IMR-90 (cell line): Measurements from ENCODE around the gene FBLN7. TPM values are rescaled to one million over a fixed set of nuclear protein-coding genes. Genes with fewer than 3 reads are reported as not detected.

Experiments
- ATAC-seq: fragments of 200-7000 bp; cut with Tn5 transposase; 2 replicates; pipeline ENCODE4 v1.9.1; 2020; ENCODE audit warnings: low read depth, mild to moderate bottlenecking, moderate library complexity
- BruUV-seq: library from RNA; stranded (reverse); fragments of 400-500 nt; replicated peaks from 2 replicates; lab custom pipeline; 2021; lab: Mats Ljungman, UMichigan
- CTCF ChIA-PET: fragments of 300-600 bp; formaldehyde crosslinking; extraction: SDS; loops from one replicate; lab custom pipeline; 2021; ENCODE audit warnings: antibody characterized with exemption; lab: Yijun Ruan, JAX
- POLR2A ChIA-PET: fragments of 300-600 bp; sonication (Branson Sonifier 250); formaldehyde crosslinking; loops from one replicate; lab custom pipeline; 2022; ENCODE audit warnings: antibody characterized with exemption; ENCODE audit not compliant: unreplicated experiment; lab: Charles Lee
- DNase-seq: peaks from one replicate; pipeline ENCODE4 v3.0.0; 2013
- H2AFZ ChIP-seq: replicated peaks from 2 replicates; pipeline ENCODE3; 2013; ENCODE audit warnings: low read length, mild to moderate bottlenecking; ENCODE audit not compliant: poor library complexity
- H2AK5ac ChIP-seq: 2 replicates; pipeline ENCODE4 v1.6.1; 2013; ENCODE audit warnings: low read depth, low read length, inconsistent platforms
- H2AK9ac ChIP-seq: replicated peaks from 2 replicates; pipeline ENCODE3; 2013; ENCODE audit warnings: mild to moderate bottlenecking, low read depth, low read length, moderate library complexity; ENCODE audit not compliant: poor library complexity
- H2BK120ac ChIP-seq: 2 replicates; pipeline ENCODE4 v1.6.1; 2013; ENCODE audit warnings: low read depth, low read length, inconsistent platforms
- H2BK15ac ChIP-seq: 3 replicates; pipeline ENCODE4 v1.6.1; 2013; ENCODE audit warnings: low read depth, low read length, inconsistent platforms
- H2BK20ac ChIP-seq: 2 replicates; pipeline ENCODE4 v1.6.1; 2013; ENCODE audit warnings: low read depth, mild to moderate bottlenecking, inconsistent platforms, low read length, moderate library complexity
- H2BK5ac ChIP-seq: 2 replicates; pipeline ENCODE4 v1.6.1; 2013; ENCODE audit warnings: mild to moderate bottlenecking, low read depth, low read length, inconsistent platforms; ENCODE audit not compliant: poor library complexity, severe bottlenecking
- H3K14ac ChIP-seq: replicated peaks from 2 replicates; pipeline ENCODE4 v1.6.1; 2013; ENCODE audit warnings: low read depth, low read length, inconsistent platforms
- H3K18ac ChIP-seq: 2 replicates; pipeline ENCODE4 v1.6.1; 2013; ENCODE audit warnings: low read depth, low read length, control low read depth
- H3K23ac ChIP-seq: 2 replicates; pipeline ENCODE4 v1.6.1; 2013; ENCODE audit warnings: low read depth, low read length, inconsistent platforms
- H3K27ac ChIP-seq: 2 replicates; pipeline ENCODE4 v1.5.1; 2013; ENCODE audit warnings: mild to moderate bottlenecking, control low read depth, low read length; ENCODE audit not compliant: insufficient read depth
- H3K27me3 ChIP-seq: 2 replicates; pipeline ENCODE4 v1.6.1; 2013; ENCODE audit warnings: low read length; ENCODE audit not compliant: control insufficient read depth, insufficient read depth
- H3K36me3 ChIP-seq: 2 replicates; pipeline ENCODE4 v1.6.1; 2013; ENCODE audit warnings: low read length, mixed read lengths; ENCODE audit not compliant: control insufficient read depth, insufficient read depth
- H3K4ac ChIP-seq: 2 replicates; pipeline ENCODE4 v1.6.1; 2013; ENCODE audit warnings: low read depth, low read length, inconsistent platforms
- H3K4me1 ChIP-seq: 2 replicates; pipeline ENCODE4 v1.6.1; 2013; ENCODE audit warnings: low read length, mixed read lengths; ENCODE audit not compliant: control insufficient read depth, insufficient read depth
- H3K4me2 ChIP-seq: 2 replicates; pipeline ENCODE4 v1.6.1; 2013; ENCODE audit warnings: low read depth, mild to moderate bottlenecking, control low read depth, low read length, moderate library complexity
- H3K4me3 ChIP-seq: 2 replicates; pipeline ENCODE4 v1.5.1; 2013; ENCODE audit warnings: low read depth, mild to moderate bottlenecking, control low read depth, low read length, moderate library complexity; ENCODE audit not compliant: insufficient read depth
- H3K56ac ChIP-seq: 2 replicates; pipeline ENCODE4 v1.6.1; 2013; ENCODE audit warnings: low read length, inconsistent platforms; ENCODE audit not compliant: insufficient read depth; ENCODE audit errors: extremely low read depth
- H3K79me1 ChIP-seq, 2 experiments: 2 replicates each; pipeline ENCODE4 v1.6.1; 2013; ENCODE audit warnings: low read length in 2 of 2, inconsistent platforms in 1 of 2, low read depth in 1 of 2
- H3K9ac ChIP-seq: 2 replicates; pipeline ENCODE4 v1.6.1; 2013; ENCODE audit warnings: low read depth, low read length, control low read depth
- H3K9me1 ChIP-seq: 2 replicates; pipeline ENCODE4 v1.6.1; 2013; ENCODE audit warnings: low read length, inconsistent platforms; ENCODE audit not compliant: insufficient read depth
- H3K9me3 ChIP-seq: 2 replicates; pipeline ENCODE4 v1.6.1; 2013; ENCODE audit warnings: low read length; ENCODE audit not compliant: control insufficient read depth, insufficient read depth
- H4K20me1 ChIP-seq: 2 replicates; pipeline ENCODE4 v1.6.1; 2013; ENCODE audit warnings: low read length, inconsistent platforms; ENCODE audit not compliant: insufficient read depth
- H4K5ac ChIP-seq: 2 replicates; pipeline ENCODE4 v1.6.1; 2013; ENCODE audit warnings: mild to moderate bottlenecking, low read depth, low read length, control low read depth
- H4K8ac ChIP-seq, 2 experiments: 2 replicates each; pipeline ENCODE4 v1.6.1; 2013; ENCODE audit warnings: low read depth in 2 of 2, low read length in 2 of 2, control low read depth in 1 of 2, inconsistent platforms in 1 of 2
- H4K91ac ChIP-seq: 2 replicates; pipeline ENCODE4 v1.6.1; 2013; ENCODE audit warnings: low read depth, low read length, inconsistent platforms; ENCODE audit not compliant: insufficient read depth
- BHLHE40 ChIP-seq: fragments of 150-350 bp; IDR thresholded peaks from 2 replicates; pipeline ENCODE4 v1.6.1; 2016; ENCODE audit warnings: mild to moderate bottlenecking, low read depth, low read length
- CEBPB ChIP-seq: IDR thresholded peaks from 2 replicates; pipeline ENCODE4 v1.6.1; 2012; ENCODE audit warnings: low read depth, low read length, improper control_type of control experiment
- CTCF ChIP-seq: conservative IDR thresholded peaks from 2 replicates; pipeline ENCODE4 v1.5.1; 2012; ENCODE audit warnings: mild to moderate bottlenecking, low read depth, low read length, improper control_type of control experiment
- ELK1 ChIP-seq: fragments of 150-350 bp; IDR thresholded peaks from 2 replicates; pipeline ENCODE4 v1.6.1; 2016; ENCODE audit warnings: low read depth, mild to moderate bottlenecking, low read length, moderate library complexity, borderline replicate concordance
- FOS ChIP-seq: fragments of 150-350 bp; IDR thresholded peaks from 2 replicates; pipeline ENCODE4 v1.6.1; 2016; ENCODE audit warnings: low read depth, low read length
- MXI1 ChIP-seq: IDR thresholded peaks from 2 replicates; pipeline ENCODE4 v1.6.1; 2012; ENCODE audit warnings: low read depth, mild to moderate bottlenecking, low read length, moderate library complexity, borderline replicate concordance
- RAD21 ChIP-seq: IDR thresholded peaks from 2 replicates; pipeline ENCODE4 v1.6.1; 2012; ENCODE audit warnings: low read length, improper control_type of control experiment
- RFX5 ChIP-seq: IDR thresholded peaks from 2 replicates; pipeline ENCODE4 v1.8.0; 2012; ENCODE audit warnings: low read depth, mild to moderate bottlenecking, low read length, moderate library complexity
- SMC3 ChIP-seq: fragments of 150-350 bp; IDR thresholded peaks from 2 replicates; pipeline ENCODE4 v1.6.1; 2016; ENCODE audit warnings: low read depth, mild to moderate bottlenecking, antibody characterized with exemption, low read length, moderate library complexity
- USF2 ChIP-seq: fragments of 150-350 bp; IDR thresholded peaks from 2 replicates; pipeline ENCODE4 v1.6.1; 2017; ENCODE audit warnings: mild to moderate bottlenecking, antibody characterized with exemption, low read length, low read depth
- WGBS, 2 experiments: methylation state at CpG; one replicate each; pipeline versions ENCODE4 v1.1.5 to v1.1.7; 2013; ENCODE audit warnings: missing lambda C conversion rate in 2 of 2; ENCODE audit not compliant: insufficient read length in 1 of 2; ENCODE audit errors: extremely low coverage in 2 of 2; 5-methylcytosine and 5-hydroxymethylcytosine counted together
- dilution Hi-C: fragments of 300-500 bp; cut with HindIII; formaldehyde crosslinking; loops from one replicate; pipeline ENCODE4 v1.14.3; 2018; ENCODE audit warnings: low sequenced_read_pairs; ENCODE audit not compliant: unreplicated experiment
- in situ Hi-C: fragments of 300-500 bp; cut with MboI; formaldehyde crosslinking; loops from 3 replicates; pipeline ENCODE4 v1.14.3; 2019; ENCODE audit warnings: low sequenced_read_pairs, inconsistent platforms, mixed read lengths
- intact Hi-C: fragments of 100-400 bp; cut with micrococcal nuclease; formaldehyde crosslinking; loops from 2 replicates; pipeline ENCODE4 v1.10.0; 2022
- polyA plus RNA-seq, 3 experiments: library from polyadenylated mRNA; depleted of rRNA; stranded (reverse); fragments of >200 nt; gene quantifications; 2 replicates each; pipeline ENCODE4 v1.2.3, GENCODE V29; 2012; ENCODE audit warnings: low replicate concordance in 1 of 3
- total RNA-seq: library from RNA; depleted of rRNA; stranded (reverse); fragments of >200 nt; gene quantifications from 2 replicates; pipeline ENCODE4 v1.2.3, GENCODE V29; 2012

FBLN7 gene
- total and polyA plus RNA-seq, 2 of the 4 experiments (the other 2 are of a cell fraction), result 0.18 to 1.2 TPM

- H4K8ac ChIP-seq, result no peak overlapping the region
- H2AK9ac ChIP-seq, result no peak overlapping the region
- H3K79me1 ChIP-seq, result no peaks in the 10 kb centered on the region; a peak in 1 of 4 replicates
- no peaks in the 10 kb centered on the region for H3K9me1 ChIP-seq
- no peak overlapping the region for H3K27ac ChIP-seq
- in situ Hi-C loops, result no loop called here
- DNase-seq, result no peak
- TF ChIP-seq SMC3 (no peak), CTCF (no peak), RAD21 (no peak), BHLHE40 (no peak), ELK1 (no peak), FOS (no peak), RFX5 (no peak), CEBPB (no peak), MXI1 (no peak), USF2 (no peak)
- H3K18ac ChIP-seq, result no peak overlapping the region
- no peak overlapping the region for H3K9ac ChIP-seq
- intact Hi-C loops, result no loop called here
- H3K56ac ChIP-seq, result no peak overlapping the region
- H3K4me1 ChIP-seq, result no peaks in the 10 kb centered on the region
- H2BK120ac ChIP-seq, result no peak overlapping the region
- dilution Hi-C loops, result no loop called here
- CTCF ChIA-PET, result no interaction called here
- H2BK5ac ChIP-seq, result no peak overlapping the region
- 88% methylated on average over 3 of the region's 4 CpGs; no CpG with 5 or more reads in 1 of the 2 experiments for WGBS, 2 experiments
- H4K91ac ChIP-seq, result no peak overlapping the region
- no peak overlapping the region for H3K23ac ChIP-seq
- H2AK5ac ChIP-seq, result no peak overlapping the region
- no peak for ATAC-seq
- no peaks in the 10 kb centered on the region; the same call in 1 of the 2 replicates for H3K27me3 ChIP-seq
- H4K20me1 ChIP-seq, result no peaks in the 10 kb centered on the region
- no peak overlapping the region for H3K4ac ChIP-seq
- no peaks in the 10 kb centered on the region for H3K9me3 ChIP-seq
- POLR2A ChIA-PET, result no interaction called here
- H2BK20ac ChIP-seq, result no peak overlapping the region
- H3K14ac ChIP-seq, result no peak overlapping the region
- no peak overlapping the region for H3K4me2 ChIP-seq
- no peaks in the 10 kb centered on the region for H3K36me3 ChIP-seq
- no peak overlapping the region for H2BK15ac ChIP-seq
- H4K5ac ChIP-seq, result no peak overlapping the region
- BruUV-seq, result no TSS peak
- no peak overlapping the region for H3K4me3 ChIP-seq
- H2AFZ ChIP-seq, result no peak overlapping the region
These were observed 32.3 kb downstream of the FBLN7 start for GRCh38 chr2:112170495-112170894.
